ENCODE data around the gene FRMD1.

The FRMD1 gene

GRCh38 chr6:168095716-168096250 is 16.8 kb upstream of the FRMD1 start:
- no peak overlapping the region for H3K4me3 ChIP-seq (ENCODE audit: low read length)
- no peak for TF ChIP-seq CTCF (IDR thresholded peaks at IDR 0.05; ENCODE audit: insufficient read depth, low read depth, low read length, missing control alignments)
- DNase-seq (ENCODE audit: low read depth), result no peak

GRCh38 chr6:168095171-168095691 is 16.2 kb upstream of the FRMD1 start:
- TF ChIP-seq CTCF (IDR thresholded peaks at IDR 0.05; ENCODE audit: insufficient read depth, low read depth, low read length, missing control alignments), result no peak
- H3K4me3 ChIP-seq (ENCODE audit: low read length), result no peak overlapping the region
- DNase-seq (ENCODE audit: low read depth), result no peak

GRCh38 chr6:168093634-168094033 is 14.6 kb upstream of the FRMD1 start:
- no peak overlapping the region for H3K4me3 ChIP-seq (ENCODE audit: low read length)
- TF ChIP-seq CTCF (IDR thresholded peaks at IDR 0.05; ENCODE audit: insufficient read depth, low read depth, low read length, missing control alignments), result no peak
- no peak for DNase-seq (ENCODE audit: low read depth)

- DNase-seq (ENCODE audit: low read depth), result no peak
- no peak overlapping the region for H3K4me3 ChIP-seq (ENCODE audit: low read length)
- TF ChIP-seq CTCF (IDR thresholded peaks at IDR 0.05; ENCODE audit: insufficient read depth, low read depth, low read length, missing control alignments), result no peak
These were observed 14.1 kb upstream of the FRMD1 start for GRCh38 chr6:168093071-168093505.

- H3K4me3 ChIP-seq (ENCODE audit: low read length), result no peak overlapping the region
- no peak for DNase-seq (ENCODE audit: low read depth)
- TF ChIP-seq CTCF (IDR thresholded peaks at IDR 0.05; ENCODE audit: insufficient read depth, low read depth, low read length, missing control alignments), result no peak
These were observed 13.5 kb upstream of the FRMD1 start for GRCh38 chr6:168092541-168092940.

- H3K4me3 ChIP-seq (ENCODE audit: low read length), result no peak overlapping the region
- TF ChIP-seq CTCF (IDR thresholded peaks at IDR 0.05; ENCODE audit: insufficient read depth, low read depth, low read length, missing control alignments), result no peak
- no peak for DNase-seq (ENCODE audit: low read depth)
These were observed 12.6 kb upstream of the FRMD1 start for GRCh38 chr6:168091381-168092264.

All from epithelial cell of esophagus (primary cell).